NT2/D1 (cell line): ENCODE data around the gene FOXP2.

ENCODE experiments used
- SUZ12 ChIP-seq: IDR thresholded peaks from 2 replicates; pipeline ENCODE4 v1.6.1; 2011; ENCODE audit not compliant: insufficient read length, insufficient read depth; ENCODE audit errors: extremely low read depth
- YY1 ChIP-seq: IDR thresholded peaks from 2 replicates; pipeline ENCODE4 v1.6.1; 2011; ENCODE audit not compliant: insufficient read length, insufficient read depth
- ZNF274 ChIP-seq: IDR thresholded peaks from 2 replicates; pipeline ENCODE4 v1.6.1; 2011; ENCODE audit warnings: mild to moderate bottlenecking, low read depth, low read length

DNA sequence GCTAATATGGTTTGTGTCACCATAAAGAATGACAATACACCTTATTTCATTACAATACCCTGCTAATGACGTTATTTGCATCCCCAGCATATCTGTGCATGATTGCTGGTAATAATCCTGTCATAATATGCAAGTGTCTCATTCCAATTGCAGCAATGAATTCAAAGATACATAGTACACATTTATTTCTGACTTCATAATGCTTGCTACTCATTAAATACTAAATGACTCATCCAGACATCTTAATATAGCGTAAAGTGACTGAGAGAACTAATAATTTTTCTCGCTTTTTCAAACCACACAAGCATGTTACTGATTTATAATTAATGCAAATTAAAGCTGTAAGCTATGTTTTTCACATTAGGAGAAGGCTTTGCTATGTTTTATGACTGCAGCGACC, 272.6 kb downstream of the FOXP2 start:
- no peak for TF ChIP-seq YY1
- no peak for TF ChIP-seq ZNF274
- TF ChIP-seq SUZ12, result no peak
